ENCODE measurements around the gene DCUN1D3. TPM values are rescaled to one million over a fixed set of nuclear protein-coding genes. Genes with fewer than 3 reads are reported as not detected.

DCUN1D3 gene
- total and polyA plus RNA-seq, 12 donors = 7.2 to 47.2 (median 24.5) TPM

GRCh38 chr16:20941636-20941926, 41.4 kb upstream of the DCUN1D3 start:
- Histone ChIP-seq H3K27ac (no peak overlapping the region), H3K4me1 (replicated peaks in 1 of 2) (no peaks in the 10 kb centered on the region), H3K9me3 (replicated peaks in 1 of 3) (no peaks in the 10 kb centered on the region), H3K27me3 (no peaks in the 10 kb centered on the region), H3K36me3 (replicated peaks in 1 of 2) (no peaks in the 10 kb centered on the region), H3K4me3 (no peak overlapping the region)
- TF ChIP-seq POLR2A (IDR thresholded peaks at IDR 0.05) (no peak), CTCF (IDR thresholded peaks at IDR 0.05) (no peak)
- DNase-seq = no peak
- 89 to 100% (median 95%) methylated on average over 1 to 6 of the region's 6 CpGs for WGBS, 4 donors
- intact Hi-C loops (cut with DNase I) = loop anchor here in 1 of 2 donors (10.0 kb wide), 1 partner anchor 87 kb away; no protein-coding TSS in a partner anchor

- no peak for TF ChIP-seq POLR2A (IDR thresholded peaks at IDR 0.05)
- TF ChIP-seq CTCF (IDR thresholded peaks at IDR 0.05) = no peak
- no peak for DNase-seq
- no peaks in the 10 kb centered on the region for H3K4me1 ChIP-seq (replicated peaks in 1 of 2)
- H3K4me3 ChIP-seq = no peak overlapping the region
- H3K36me3 ChIP-seq (replicated peaks in 1 of 2) = no peaks in the 10 kb centered on the region
- 64 to 78% (median 70%) methylated on average over 6 of the region's 6 CpGs for WGBS, 4 donors
- H3K9me3 ChIP-seq (replicated peaks in 1 of 3) = no peaks in the 10 kb centered on the region
- intact Hi-C loops (cut with DNase I) = loop anchor here in 1 of 2 donors (10.0 kb wide), 1 partner anchor 86 kb away; no protein-coding TSS in a partner anchor
- no peak overlapping the region for H3K27ac ChIP-seq
- H3K27me3 ChIP-seq = no peaks in the 10 kb centered on the region
These were observed 40.9 kb upstream of the DCUN1D3 start for GRCh38 chr16:20940871-20941635.

GRCh38 chr16:20939611-20940010, 39.5 kb upstream of the DCUN1D3 start:
- Histone ChIP-seq H3K36me3 (replicated peaks in 1 of 2) (no peaks in the 10 kb centered on the region), H3K4me3 (no peak overlapping the region), H3K9me3 (replicated peaks in 1 of 3) (no peaks in the 10 kb centered on the region), H3K27ac (no peak overlapping the region), H3K4me1 (replicated peaks in 1 of 2) (no peaks in the 10 kb centered on the region), H3K27me3 (no peaks in the 10 kb centered on the region)
- intact Hi-C loops (cut with DNase I) = loop anchor here in 1 of 2 donors (10.0 kb wide), 1 partner anchor 85 kb away; no protein-coding TSS in a partner anchor
- no peak for DNase-seq
- TF ChIP-seq POLR2A (IDR thresholded peaks at IDR 0.05) = no peak
- TF ChIP-seq CTCF (IDR thresholded peaks at IDR 0.05) = no peak

GRCh38 chr16:20938426-20938825, 38.3 kb upstream of the DCUN1D3 start:
- peak in 1 of 7 donors; percentile 19 for DNase-seq
- no peaks in the 10 kb centered on the region for H3K36me3 ChIP-seq (replicated peaks in 1 of 2)
- intact Hi-C loops (cut with DNase I) = no loop called here
- H3K27me3 ChIP-seq = no peaks in the 10 kb centered on the region
- H3K9me3 ChIP-seq (replicated peaks in 1 of 3) = no peaks in the 10 kb centered on the region
- H3K4me3 ChIP-seq = no peak overlapping the region
- no peaks in the 10 kb centered on the region for H3K4me1 ChIP-seq (replicated peaks in 1 of 2)
- H3K27ac ChIP-seq = no peak overlapping the region
- 21 to 50% (median 37%) methylated on average over 2 of the region's 2 CpGs for WGBS, 4 donors
- TF ChIP-seq POLR2A (IDR thresholded peaks at IDR 0.05) (no peak), CTCF (IDR thresholded peaks at IDR 0.05) (no peak)
